ENCODE measurements around the gene PTBP1.
"Not testable (repeated sequence)": the region's sequence is repeated elsewhere in the genome, so short reads cannot be mapped to it uniquely, and the experiment has no call there.

Gene PTBP1

DNA sequence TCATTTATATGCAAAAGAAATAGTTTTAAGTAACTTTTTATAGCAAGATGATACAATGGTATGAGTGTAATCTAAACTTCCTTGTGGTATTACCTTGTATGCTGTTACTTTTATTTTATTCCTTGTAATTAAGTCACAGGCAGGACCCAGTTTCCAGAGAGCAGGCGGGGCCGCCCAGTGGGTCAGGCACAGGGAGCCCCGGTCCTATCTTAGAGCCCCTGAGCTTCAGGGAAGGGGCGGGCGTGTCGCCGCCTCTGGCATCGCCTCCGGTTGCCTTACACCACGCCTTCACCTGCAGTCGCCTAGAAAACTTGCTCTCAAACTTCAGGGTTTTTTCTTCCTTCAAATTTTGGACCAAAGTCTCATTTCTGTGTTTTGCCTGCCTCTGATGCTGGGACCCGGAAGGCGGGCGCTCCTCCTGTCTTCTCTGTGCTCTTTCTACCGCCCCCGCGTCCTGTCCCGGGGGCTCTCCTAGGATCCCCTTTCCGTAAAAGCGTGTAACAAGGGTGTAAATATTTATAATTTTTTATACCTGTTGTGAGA lies 14.3 kb downstream of the PTBP1 start:
- no peak for DNase-seq

DNA sequence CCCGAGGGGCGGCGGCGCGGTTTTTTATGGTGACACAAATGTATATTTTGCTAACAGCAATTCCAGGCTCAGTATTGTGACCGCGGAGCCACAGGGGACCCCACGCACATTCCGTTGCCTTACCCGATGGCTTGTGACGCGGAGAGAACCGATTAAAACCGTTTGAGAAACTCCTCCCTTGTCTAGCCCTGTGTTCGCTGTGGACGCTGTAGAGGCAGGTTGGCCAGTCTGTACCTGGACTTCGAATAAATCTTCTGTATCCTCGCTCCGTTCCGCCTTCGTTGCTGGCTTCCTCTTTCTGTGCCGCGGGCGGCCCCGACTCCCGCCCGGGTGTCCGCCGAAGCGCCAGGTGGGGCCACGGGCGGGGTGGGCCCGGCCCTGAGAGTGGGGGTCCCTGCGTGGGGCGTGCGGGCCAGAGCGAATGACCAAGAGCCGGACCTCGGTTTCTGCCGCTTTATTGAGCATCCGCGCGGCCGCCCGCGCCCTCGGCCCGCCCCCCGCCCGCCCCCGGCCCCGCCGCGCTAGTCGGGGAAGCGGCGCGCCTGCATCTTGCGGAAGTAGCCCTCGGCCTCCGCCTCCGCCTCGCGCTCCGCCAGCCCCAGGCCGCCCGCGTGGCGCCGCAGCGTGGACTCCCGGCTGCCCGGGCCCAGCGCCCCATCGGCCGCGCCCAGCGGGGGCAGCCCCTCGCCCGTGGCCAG lies 14.9 kb downstream of the PTBP1 start:
- no peak for DNase-seq

DNA sequence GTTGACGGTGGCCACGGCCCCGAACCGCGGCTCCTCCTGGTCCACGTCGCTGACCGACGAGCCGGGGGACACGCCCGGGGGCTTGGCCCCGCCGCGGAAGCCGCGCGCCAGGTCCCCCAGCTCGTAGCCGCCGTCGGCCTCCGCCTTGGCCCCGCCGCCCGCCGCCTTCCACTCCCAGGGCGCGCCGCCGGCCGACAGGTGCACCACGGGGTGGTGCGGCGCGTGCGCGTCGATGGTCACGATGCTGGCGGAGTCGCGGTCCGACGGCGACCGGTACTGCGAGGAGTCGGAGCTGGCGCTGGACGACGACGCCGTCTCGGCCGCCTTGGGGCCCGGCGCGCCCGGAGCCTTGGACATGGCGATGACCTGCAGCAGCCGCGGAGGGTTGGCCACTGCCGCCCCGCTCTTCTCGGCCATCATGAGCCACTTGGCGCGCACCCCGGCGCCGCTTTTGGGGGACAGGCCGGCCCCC lies 15.5 kb downstream of the PTBP1 start:
- no peak for DNase-seq

DNA sequence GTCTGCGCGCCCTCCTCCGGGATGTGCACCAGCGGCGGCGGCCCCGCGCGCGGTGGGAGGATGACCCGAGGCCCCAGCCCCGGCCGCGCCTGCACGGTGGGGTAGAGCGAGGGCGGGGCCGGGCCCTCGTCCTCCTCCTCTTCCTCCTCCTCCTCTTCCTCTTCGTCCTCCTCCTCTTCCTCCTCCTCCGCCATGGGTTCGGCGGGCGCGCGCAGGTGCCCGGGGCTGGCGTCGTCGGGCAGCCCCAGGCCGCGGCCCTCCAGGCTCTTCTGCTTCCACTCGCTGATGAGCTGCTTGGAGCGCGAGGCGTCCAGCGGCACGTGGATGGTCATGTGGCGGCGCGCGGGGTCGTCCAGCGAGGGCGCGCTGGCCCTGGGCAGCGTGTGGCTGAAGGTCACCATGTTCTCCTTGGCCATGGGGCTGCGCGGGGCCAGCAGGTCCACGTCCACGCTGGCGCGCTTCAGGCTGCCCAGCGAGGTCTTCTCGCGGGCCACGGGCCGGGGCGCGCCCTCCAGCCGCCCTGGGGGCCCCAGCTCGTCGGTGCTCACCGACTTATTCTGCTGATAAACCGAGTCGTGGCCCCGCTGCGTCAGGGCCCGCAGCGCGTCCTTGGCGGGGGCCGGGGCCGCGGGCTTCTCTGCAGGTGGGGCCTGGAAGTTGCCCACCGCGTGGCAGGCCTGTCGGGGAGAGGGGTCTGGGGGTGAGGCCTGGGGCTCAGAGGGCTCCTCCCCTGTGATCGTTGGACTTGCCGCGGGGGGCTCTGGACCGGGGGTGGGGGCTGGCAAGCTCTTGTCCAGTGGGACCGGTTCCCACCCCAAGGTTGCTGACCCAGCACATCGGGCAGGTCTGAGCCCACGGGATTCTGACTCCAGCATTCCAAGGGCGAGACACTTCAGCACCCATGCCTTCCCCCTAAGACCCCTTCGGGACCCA lies 16.2 kb downstream of the PTBP1 start:
- no peak for DNase-seq

DNA sequence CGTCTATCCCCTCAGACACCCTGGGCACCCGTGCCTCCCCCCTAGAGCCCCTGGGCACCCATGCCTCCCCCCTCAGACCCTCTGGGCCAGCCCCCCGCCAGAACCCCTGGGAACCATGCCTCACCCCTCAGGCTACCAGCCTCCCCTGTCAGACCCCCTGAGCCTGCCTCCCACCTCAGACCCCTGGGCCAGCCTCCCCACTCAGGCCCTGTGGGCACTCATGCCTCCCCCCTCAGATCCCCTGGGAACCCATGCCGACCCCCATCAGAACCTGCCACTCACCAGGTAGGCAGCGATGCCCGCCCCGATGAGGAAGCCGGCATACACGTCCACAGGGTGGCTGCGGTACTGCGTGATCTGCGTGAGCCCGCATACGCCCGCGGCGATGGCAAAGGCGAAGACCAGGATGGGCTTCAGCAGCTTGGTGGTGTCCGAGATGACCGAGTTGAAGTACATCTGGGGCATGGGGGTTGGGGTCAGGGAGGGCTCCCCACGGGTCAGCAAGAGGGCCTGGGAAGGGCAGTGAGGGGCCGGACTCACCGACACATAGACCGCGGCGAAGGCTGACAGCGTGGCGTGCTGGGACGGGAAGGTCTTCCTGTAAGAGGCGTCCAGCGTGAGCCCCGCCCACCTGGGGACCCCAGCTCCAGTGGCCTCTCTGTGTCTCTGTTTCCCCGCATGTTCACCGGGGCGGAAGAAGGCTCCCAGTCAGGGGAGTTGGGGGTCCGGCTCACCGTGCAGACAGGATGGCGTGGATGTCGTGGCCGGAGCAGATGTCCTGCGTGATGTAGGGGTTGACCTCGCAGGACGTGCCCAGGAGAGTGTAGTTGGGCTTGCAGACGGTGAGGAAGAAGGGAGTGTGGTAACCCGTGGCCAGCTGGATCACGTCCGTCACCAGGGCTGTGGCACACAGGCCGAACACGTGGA lies 17.2 kb downstream of the PTBP1 start:
- DNase-seq, result no peak

DNA sequence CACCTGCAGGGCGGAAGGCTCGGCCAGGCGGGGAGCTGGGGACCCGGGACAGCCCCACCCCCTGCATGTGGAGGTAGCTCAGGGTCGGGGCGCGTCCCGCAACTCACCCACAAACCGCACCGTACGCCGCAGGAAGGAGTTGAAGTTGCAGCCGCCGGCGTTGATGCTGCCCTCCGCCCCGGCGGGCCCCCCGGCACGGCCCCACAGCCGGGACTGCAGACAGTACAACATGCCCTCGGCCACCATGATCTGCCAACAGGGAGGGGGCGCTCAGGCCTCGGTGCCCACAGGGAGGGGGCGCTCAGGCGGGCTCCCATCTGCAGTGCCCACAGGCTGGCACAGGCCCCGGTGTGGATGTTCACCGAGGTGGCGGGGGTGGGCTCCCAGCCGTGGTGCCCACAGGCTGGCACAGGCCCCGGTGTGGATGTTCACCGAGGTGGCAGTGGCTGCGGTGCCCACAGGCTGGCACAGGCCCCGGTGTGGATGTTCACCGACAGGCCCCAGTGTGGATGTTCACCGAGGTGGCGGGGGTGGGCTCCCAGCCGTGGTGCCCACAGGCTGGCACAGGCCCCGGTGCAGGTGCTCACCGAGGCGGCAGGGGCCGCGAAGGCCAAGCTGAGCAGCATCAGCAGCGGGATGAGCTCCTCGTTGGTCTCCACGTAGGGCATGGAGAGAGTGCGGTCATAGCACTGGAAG lies 18.0 kb downstream of the PTBP1 start:
- DNase-seq, result no peak

DNA sequence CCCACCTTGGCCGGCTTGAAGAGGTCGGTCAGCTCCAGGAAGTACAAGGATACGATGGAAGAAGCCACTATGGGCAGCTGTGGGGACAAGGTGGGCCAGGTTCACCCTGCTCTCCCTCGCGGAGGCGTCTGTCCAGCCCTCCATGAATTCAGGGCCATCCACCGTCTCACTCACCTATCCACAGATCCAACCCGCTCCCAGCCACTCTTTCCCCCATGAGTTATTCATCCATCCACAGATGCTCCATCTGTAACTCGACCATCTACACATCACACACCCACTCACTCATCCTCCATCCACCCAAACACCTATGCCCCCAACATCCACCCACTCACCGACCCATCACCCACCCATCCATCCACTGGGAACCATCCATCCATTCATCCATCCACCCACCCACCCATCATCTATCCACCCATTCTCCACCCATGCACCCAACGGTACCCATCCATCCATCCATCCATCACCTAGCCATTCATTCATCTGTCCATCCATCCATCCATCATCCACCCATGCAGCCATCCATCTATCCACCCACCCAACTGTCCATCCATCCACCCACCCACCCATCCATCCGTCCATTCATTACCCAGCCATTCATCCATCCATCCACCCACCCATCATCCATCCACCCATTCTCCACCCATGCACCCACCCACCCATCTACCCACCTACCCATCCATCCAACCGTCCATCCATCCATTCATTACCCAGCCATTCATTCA lies 18.7 kb downstream of the PTBP1 start:
- DNase-seq, result no peak

DNA sequence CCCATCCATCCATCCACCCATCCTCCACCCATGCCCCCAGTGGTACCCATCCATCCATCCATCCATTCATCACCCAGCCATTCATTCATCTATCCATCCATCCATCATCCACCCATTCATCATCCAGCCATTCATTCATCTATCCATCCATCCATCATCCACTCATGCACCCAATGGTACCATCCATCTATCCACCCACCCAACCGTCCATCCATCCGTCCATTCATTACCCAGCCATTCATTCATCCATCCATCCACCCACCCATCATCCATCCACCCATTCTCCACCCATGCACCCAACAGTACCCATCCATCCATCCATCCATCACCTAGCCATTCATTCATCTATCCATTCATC lies 19.2 kb downstream of the PTBP1 start:
- no peak for DNase-seq

DNA sequence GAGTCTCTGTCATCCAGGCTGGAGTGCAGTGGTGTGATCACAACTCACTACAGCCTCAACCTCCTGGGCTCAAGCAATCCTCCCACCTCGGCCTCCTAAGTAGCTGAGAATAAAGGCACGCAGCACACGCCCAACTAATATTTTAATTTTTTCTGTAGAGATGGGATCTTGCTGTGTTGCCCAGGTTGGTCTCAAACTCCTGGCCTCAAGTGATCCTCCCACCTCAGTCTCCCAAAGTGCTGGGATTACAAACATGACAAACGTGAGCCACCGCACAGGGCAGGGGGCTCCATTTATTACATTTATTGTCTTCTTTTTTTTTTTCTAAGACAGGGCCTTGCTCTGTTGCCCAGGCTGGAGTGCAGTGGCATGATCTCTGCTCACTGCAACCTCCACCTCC lies 23.0 kb downstream of the PTBP1 start:
- not testable (repeated sequence) for DNase-seq

DNA sequence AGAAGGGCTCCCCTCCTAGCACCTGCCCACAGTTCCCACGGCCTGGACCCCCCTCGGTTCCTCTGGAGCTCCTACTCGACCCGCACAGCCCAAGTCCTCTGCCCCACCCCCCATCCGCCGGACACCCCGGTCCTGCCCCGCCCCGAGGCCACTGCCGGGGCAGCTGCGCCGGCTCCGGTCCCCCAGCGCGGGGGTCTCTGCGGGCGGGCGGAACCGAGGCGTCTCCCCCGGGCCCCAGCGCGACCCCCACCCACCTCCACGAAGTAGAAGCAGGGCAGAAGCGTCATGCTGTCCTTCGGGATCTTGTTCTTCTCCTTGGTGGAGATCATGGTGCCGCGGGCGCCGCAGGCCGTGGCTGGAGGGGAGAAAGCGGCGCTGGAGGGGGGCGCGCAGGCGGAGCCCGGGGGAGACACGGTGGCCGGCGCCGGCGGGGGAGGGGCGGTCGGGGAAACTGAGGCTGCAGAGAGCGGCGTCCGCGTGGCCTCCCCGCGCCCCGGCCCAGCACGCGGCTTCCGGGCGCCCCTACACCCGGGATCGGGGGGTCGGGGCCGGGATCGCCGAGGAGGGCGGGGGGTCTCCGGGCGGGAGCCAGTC lies 24.1 kb downstream of the PTBP1 start:
- no peak for DNase-seq

DNA sequence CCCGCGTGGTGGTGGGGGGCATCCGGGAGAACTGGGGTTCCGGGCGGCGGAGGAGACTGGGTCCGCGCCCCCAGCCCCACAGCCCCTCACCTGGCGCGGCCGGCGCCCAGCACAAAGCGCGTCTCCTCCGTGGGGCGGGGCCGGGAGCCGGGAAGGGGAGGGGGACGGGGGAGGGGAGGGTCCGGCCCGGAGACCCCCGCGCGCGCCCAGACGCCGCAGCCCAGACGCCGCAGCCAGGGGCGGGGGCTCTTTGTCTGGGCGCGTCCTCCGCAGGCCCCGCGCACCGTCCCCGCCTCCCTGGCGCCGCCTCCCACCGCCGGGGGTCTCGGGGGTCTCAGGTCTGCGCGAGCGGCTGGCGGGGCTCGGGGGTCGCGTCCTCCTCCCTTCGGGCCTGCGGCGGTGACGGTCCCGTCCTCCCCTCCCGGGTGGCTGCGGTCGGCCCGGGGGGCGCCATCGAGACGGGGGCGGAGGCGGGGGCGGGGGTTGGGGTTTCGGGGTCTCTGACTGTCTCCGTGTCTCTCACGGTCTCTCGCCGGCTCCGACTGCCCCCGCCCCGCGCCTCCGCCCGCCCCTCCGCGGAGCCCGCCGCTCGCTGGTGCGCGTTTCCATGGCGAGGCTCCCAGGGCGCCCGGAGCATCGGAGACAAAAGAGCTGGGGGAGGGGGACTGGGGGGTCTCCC lies 24.7 kb downstream of the PTBP1 start, which contains the start of gene PLPPR3:
TSS of gene PLPPR3 (minus strand) at position 131 of the 679 bp plus-strand sequence. CDS start 396 bp downstream, outside the sequence.
- no peak for DNase-seq

DNA sequence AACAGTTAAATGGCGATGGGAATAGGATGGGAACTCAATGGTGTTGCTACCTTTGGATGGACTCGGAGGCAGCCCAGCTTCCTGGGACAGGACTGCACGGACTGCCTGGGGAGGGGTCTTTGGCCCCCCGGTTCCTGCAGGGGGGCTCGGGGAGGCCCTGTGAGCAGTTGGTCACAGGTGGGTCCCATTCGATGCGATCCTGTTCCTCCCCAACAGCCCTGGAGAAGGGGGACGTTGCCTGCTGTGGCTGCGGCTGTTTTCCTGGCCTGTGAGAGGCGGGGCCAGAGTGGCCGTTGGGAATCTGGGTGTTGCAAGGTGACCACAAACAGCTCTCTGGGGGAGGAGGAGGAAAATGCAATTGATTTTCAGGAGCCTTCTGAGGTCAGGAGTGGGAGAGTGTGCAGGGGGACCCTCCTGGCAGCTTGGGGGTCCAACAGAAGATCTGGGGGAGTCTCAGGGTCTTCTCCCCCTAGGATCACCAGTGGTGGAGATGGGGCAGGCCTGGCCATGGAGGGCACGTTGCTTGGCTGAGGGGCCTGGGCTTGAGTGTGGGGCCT lies 26.4 kb downstream of the PTBP1 start:
- no peak for DNase-seq

DNA sequence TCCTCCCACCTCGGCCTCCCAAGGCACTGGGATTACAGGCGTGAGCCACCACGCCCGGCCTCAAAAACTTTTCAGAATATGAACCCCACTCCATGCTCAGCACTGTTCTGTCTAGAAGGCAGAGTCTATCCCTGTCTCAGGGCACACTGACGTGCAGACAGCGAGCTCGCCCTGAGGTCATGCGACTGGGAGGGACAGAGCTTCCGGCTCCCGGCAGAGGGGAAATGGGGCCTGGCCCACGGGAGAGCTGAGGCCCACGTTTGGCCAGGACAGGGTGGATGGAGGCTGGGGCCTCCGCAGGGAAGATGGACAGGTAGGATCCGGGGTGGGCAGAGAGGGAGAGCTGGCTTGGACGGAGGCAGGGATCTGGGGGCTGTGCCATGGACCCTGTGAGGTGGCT lies 27.6 kb downstream of the PTBP1 start:
- no peak for DNase-seq

DNA sequence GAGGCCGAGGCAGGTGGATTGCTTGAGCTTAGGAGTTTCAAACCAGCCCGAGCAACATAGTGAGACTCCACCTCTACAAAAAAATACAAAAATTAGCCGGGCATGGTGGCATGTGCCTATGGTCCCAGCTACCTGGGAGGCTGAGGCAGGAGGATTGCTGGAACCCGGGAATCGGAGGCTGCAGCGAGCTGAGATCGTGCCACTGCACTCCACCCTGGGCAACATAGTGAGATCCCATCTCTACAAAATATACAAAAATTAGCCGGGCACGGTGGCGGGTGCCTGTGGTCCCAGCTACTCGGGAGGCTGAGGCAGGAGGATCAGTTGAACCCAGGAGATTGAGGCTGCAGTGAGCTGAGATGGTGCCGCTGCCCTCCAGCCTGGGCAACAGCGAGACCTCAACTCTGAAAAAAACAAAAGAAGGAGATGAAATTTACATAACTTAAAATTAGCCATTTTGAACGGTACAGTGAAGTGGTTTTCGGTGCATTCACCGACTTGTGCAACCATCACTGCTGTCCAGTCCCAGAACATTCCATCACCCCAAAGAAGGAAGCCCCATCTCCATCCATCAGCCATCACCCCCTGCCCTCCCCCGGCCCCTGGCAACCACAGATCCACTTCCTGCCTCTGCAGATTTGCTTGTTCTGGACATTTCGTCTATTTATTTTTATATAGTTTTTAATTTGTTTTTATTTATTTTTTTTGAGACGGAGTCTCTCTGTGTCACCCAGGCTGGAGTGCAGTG lies 28.8 kb downstream of the PTBP1 start:
- no peak for DNase-seq

DNA sequence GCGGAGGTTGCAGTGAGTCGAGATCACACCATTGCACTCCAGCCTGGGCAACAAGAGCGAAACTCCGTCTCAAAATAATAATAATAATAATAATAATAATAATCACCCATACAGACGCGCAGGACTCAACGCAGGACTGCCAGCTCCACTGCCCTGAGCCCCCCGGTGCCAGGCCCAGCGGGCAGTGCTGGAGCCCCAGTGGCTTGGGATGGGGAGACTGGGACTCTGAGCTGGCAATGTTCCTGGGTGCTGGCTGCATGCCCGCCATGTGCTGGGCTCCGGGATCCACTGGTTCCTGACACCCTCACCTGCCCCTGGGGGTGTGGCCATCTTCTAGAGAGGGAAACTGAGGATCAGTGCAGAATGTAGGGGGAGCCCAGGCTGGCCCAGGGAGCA lies 30.1 kb downstream of the PTBP1 start:
- DNase-seq, result no peak

DNA sequence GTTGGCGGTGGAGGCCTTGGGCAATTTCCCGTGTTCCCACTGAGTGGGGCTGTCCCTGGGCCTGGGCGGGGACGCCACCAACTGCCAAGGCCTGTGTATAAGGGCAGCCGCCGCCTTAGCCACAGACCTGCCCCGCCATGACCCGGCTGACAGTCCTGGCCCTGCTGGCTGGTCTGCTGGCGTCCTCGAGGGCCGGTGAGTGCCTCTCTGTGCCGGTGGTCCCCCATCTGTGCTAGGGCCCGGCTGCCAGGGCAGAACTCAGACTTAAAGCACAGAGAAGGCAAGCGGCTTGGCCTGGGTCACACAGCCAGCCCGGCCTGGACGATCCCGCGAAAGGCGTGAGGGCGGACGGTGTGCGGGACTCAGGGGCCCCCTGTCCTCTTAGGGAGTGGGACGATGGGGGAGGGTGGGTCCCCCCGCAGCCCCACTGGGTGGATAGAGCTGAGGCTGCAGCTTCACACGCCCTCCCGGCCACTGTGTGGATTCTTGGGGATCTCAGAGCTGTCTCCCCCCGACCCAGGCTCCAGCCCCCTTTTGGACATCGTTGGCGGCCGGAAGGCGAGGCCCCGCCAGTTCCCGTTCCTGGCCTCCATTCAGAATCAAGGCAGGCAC lies 30.6 kb downstream of the PTBP1 start, which contains the start of gene AZU1:
TSS of gene AZU1 (plus strand) at position 128 of the 612 bp plus-strand sequence. CDS start at position 138, 10 bp downstream.
- DNase-seq, result no peak

DNA sequence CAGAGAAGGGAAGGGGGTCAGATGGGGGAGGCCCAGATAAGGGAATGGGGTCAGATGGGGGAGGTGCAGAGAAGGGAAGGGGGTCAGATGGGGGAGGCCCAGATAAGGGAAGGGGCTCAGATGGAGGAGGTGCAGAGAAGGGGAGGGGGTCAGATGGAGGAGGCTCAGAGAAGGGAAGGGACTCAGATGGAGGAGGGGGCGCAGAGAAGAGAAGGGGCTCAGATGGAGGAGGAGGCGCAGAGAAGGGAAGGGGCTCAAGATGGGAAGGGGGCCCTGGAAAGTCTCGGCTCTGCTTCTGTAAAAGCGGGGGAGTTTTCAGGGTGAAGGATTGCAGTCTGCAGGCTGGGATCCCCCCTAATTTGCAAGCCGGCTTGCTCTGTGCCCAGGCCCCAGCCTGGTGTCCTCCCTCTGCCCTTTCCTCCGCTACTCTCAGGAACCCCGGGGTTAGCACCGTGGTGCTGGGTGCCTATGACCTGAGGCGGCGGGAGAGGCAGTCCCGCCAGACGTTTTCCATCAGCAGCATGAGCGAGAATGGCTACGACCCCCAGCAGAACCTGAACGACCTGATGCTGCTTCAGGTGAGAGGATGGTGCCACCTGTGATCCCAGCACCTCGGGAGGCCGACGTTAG lies 32.0 kb downstream of the PTBP1 start:
- DNase-seq, result no peak
